ENCODE data around the gene ZNF445.

The ZNF445 gene

DNA sequence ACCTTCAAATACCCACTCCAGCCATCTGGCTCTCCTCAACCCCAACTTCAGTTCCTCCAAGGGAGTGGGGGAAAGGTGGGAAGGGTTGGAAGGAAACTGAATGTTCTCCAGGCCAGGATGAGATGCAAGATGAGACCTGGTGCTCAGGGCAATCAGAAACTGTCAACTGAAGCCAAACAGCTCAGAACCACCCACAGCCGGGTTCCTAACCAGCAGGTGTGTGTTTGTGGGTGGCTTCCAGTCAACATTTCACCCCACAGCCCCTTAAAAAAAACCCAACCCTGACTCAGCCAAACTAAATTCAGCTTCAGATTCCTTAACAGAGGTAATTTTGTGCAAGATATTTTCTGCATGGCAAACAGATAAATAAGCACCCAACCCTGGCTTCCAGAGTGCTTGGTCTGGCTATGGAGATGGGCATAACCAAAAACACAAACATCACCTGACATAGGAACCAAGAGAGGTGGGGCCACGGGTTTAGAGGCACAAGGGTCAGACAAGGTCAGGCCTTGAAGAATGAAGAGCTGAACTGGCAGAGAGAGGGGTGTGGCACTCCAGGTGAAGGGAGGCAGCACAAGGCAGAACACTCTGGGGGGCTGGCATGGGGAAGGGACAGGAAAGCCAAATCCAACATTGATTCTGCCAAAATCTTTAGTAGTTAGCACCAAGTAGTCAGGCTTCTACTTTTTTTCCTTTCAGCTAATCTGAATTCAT is 34.7 kb downstream of the ZNF445 start:
- Histone ChIP-seq H3K36me3 (replicated peaks) (peaks cover 35% of the 10 kb centered on the region), H3K4me1 (no peaks in the 10 kb centered on the region), H3K27me3 (ENCODE audit: low read depth) (no peaks in the 10 kb centered on the region), H3K9me3 (peaks cover 7% of the 10 kb centered on the region), H3K4me3 (no peak overlapping the region)
- in situ Hi-C loops (cut with MboI; ENCODE audit: low sequenced_read_pairs): no loop called here
- no peak for DNase-seq (ENCODE audit: low spot score in 2 of 2)

DNA sequence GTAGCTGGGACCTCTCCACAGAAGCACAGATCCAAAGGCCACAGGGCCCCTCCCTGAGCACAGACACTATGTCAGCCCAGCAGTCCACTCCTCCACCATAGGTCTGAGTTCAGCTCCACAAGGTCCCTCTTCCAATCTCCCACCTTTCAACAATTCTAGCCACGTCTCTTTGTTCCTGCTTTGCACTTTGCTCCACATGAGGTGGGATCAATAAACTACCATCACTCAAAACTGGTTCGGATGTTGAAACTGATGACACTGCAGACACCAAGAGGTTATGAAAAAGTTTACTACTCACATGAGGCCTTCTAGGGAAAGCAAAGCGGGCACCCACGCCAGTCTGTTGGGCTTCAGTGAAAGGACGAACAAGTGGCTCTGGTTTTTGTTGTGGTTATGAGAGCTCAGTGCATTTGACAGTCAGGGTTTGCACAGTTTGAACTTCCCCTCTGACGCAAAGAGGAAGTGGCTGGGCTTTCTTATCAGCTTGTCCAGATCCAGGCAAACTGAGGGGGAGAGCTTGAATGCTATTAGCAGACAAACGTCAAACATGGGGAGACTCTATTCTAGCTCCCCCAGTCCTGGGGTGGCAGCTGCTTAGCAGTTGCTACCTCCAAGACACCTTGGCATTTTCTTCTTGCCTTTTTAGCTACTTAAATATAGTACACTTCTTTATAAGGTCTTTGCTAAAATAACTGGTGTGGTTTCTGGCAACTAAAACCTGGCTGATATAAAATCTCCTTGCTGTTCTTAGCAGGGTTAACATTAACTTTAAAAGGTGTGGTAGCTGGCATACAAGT is 37.8 kb downstream of the ZNF445 start:
- Histone ChIP-seq H3K4me1 (no peaks in the 10 kb centered on the region; the same call in 1 of the 2 replicates), H3K36me3 (replicated peaks) (peaks cover 12% of the 10 kb centered on the region), H3K4me3 (no peak overlapping the region), H3K27me3 (ENCODE audit: low read depth) (no peaks in the 10 kb centered on the region), H3K9me3 (no peaks in the 10 kb centered on the region)
- in situ Hi-C loops (cut with MboI; ENCODE audit: low sequenced_read_pairs): no loop called here
- no peak for DNase-seq (ENCODE audit: low spot score in 2 of 2)

DNA sequence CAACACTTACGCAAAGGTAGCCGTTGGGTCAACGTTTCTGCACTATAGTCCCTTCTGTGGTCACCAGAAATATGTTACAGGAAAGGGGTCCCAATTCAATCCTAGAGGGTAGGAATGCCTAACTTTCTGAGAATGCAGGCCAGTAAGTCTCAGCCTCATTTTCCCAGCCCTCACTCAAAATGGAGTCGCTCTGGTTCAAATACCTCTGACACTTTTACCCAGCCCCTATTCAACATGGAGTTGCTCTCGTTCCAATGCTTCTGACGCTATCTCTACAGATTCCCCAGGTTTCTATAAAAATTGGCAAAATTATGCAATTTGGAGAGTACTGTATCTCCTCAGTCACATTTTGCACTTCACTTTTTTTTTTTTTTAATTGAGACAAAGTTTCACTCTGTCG is 39.7 kb downstream of the ZNF445 start:
- H3K4me1 ChIP-seq: no peaks in the 10 kb centered on the region; the same call in 1 of the 2 replicates
- H3K27me3 ChIP-seq (ENCODE audit: low read depth): no peaks in the 10 kb centered on the region
- peaks cover 10% of the 10 kb centered on the region for H3K36me3 ChIP-seq (replicated peaks)
- in situ Hi-C loops (cut with MboI; ENCODE audit: low sequenced_read_pairs): no loop called here
- DNase-seq (ENCODE audit: low spot score in 2 of 2): no peak
- H3K9me3 ChIP-seq: no peaks in the 10 kb centered on the region
- H3K4me3 ChIP-seq: no peak overlapping the region

DNA sequence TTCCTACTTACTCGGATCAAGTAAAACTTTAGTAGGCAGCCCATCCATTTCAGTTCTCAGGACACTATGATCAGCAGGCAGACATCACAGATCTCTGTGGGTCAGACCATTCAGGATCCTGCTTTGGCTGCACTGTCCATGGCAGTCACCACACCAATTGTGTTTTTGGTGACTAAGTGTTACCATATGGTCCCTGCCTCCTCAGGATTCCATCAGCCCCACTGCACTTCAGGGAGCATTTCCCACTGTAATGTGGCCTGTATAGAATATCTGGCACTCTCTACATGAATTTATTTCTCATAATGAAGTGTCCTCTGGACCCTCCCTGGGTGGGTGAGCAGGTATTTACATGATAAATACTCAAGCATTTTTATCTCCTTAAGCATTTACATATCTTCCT is 41.3 kb downstream of the ZNF445 start:
- H3K4me3 ChIP-seq: no peak overlapping the region
- DNase-seq (ENCODE audit: low spot score in 2 of 2): no peak

DNA sequence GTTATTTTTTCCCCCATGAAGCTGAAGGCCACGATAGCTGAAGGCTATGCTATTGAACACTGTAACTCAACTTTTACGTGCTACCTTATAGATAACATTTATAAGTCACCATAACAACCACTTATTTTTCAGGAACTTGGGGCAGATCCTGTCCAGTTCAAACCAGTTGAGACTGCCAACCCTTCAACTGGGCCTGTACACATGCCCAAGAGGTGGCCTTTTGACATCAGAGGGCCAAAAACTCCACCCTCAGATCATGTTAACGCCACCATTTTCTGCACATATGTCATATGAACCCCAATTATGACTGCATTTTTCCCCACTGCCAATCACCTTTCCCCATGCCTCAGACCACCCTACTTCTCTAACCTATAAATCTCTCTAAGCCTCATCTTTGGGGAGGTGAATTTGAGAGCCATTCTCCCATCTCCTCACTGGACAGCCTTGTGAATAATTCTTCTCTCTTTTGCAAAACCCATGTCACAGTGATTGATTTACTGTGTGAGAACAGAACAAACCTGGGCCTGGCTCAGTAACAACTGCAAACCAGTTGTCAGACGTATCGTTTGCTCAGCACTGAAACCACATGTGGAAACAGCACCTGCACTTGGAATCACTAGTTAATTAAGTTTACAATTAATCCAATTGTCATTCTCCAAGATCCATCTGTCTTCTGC is 42.5 kb downstream of the ZNF445 start:
- H3K27me3 ChIP-seq (ENCODE audit: low read depth): no peaks in the 10 kb centered on the region
- no peak overlapping the region for H3K4me3 ChIP-seq
- H3K9me3 ChIP-seq: no peaks in the 10 kb centered on the region
- DNase-seq (ENCODE audit: low spot score in 2 of 2): no peak
- no peaks in the 10 kb centered on the region; the same call in 1 of the 2 replicates for H3K4me1 ChIP-seq
- H3K36me3 ChIP-seq (replicated peaks): no peaks in the 10 kb centered on the region; the same call in 1 of the 2 replicates
- in situ Hi-C loops (cut with MboI; ENCODE audit: low sequenced_read_pairs): no loop called here

More for the DNA sequence above, 41.3 kb downstream of the ZNF445 start:
- Histone ChIP-seq H3K27me3 (ENCODE audit: low read depth) (no peaks in the 10 kb centered on the region), H3K36me3 (replicated peaks) (no peaks in the 10 kb centered on the region; the same call in 1 of the 2 replicates), H3K9me3 (no peaks in the 10 kb centered on the region), H3K4me1 (no peaks in the 10 kb centered on the region; the same call in 1 of the 2 replicates)
- in situ Hi-C loops (cut with MboI; ENCODE audit: low sequenced_read_pairs): no loop called here

DNA sequence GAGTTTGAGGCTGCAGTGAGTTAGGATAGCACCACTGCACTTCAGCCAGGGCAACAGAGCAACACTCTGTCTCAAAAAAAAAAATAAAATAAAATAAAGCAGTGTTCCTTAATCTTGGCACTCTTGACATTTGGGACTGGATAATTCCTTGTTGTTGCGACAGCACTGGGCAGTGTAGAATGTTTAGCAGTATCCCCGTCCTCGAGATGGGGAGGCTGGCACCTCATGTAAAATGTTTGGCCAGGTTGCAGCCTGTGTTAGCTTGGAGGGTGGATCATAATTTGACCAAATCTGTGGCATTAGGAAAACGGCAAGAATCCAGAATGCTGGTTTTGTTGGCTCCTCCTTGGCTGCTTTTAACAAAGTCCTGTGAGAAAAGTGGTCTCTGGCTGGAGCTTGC is 47.0 kb downstream of the ZNF445 start:
- in situ Hi-C loops (cut with MboI; ENCODE audit: low sequenced_read_pairs): no loop called here
- Histone ChIP-seq H3K9me3 (no peaks in the 10 kb centered on the region), H3K4me3 (no peak overlapping the region), H3K36me3 (replicated peaks) (no peaks in the 10 kb centered on the region), H3K27me3 (ENCODE audit: low read depth) (no peaks in the 10 kb centered on the region), H3K4me1 (no peaks in the 10 kb centered on the region)
- no peak for DNase-seq (ENCODE audit: low spot score in 2 of 2)

DNA sequence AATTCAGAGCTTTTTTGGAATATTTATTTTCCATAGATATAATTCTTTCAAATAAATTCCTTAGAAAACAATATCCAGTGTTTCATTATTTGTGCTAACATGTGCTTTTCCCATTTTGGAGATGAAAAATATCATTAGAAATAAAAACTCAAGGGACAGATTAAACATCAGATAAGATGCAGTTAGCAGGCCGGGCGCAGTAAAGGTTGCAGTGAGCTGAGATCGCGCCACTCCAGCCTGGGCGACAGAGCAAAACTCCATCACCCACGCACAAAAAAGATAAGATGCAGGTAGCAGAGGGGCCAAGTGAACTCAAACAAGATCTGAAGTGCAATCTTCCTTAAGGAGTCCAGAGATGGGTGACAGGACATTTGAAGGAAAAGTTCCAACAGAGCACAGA is 48.0 kb downstream of the ZNF445 start:
- Histone ChIP-seq H3K27me3 (ENCODE audit: low read depth) (no peaks in the 10 kb centered on the region), H3K36me3 (replicated peaks) (no peaks in the 10 kb centered on the region), H3K4me1 (no peaks in the 10 kb centered on the region), H3K9me3 (no peaks in the 10 kb centered on the region), H3K4me3 (no peak overlapping the region)
- in situ Hi-C loops (cut with MboI; ENCODE audit: low sequenced_read_pairs): no loop called here
- DNase-seq (ENCODE audit: low spot score in 2 of 2): no peak

DNA sequence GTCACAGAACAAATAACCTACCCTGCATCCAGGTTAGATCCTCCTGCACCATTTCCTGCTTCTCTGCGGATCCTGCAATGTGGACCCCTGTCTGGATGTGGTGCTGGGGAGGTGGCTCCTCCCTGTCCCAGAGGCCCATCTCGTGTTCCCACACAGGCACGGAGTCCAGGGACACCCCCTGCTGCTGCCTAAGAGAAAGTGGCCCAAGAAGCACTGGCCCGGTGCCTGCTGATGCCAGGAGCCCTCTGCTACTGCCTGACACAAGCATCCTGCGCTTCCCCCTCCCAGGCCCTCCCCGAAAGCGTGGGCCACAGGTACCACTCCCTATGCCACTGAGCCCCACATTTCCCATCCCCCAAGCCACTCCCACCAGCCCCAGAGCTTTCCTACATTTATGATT is 48.6 kb downstream of the ZNF445 start:
- in situ Hi-C loops (cut with MboI; ENCODE audit: low sequenced_read_pairs): no loop called here
- DNase-seq (ENCODE audit: low spot score in 2 of 2): no peak
- H3K4me3 ChIP-seq: no peak overlapping the region
- no peaks in the 10 kb centered on the region for H3K9me3 ChIP-seq
- no peaks in the 10 kb centered on the region for H3K27me3 ChIP-seq (ENCODE audit: low read depth)
- H3K36me3 ChIP-seq (replicated peaks): no peaks in the 10 kb centered on the region
- H3K4me1 ChIP-seq: no peaks in the 10 kb centered on the region

DNA sequence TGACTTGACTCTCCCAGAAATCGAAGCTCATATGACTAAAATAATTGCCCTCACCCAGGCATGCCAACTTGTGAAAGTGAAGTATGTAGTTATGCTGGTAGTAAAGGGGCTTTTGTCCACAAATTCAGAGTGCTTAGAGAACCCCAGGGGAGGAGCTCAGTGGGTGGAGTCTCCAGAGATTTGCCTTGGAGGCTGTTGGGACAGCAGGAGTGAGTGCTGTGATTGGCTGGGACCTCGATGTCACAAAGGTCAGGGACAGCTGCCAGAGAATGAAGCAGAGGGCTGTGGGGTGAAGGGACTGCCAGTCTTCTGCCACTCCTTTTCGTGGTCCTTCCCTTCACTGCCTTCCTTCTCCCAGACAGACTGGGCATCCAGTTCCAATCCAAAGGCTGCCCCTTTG is 49.8 kb downstream of the ZNF445 start:
- Histone ChIP-seq H3K4me1 (no peaks in the 10 kb centered on the region), H3K9me3 (no peaks in the 10 kb centered on the region), H3K27me3 (ENCODE audit: low read depth) (no peaks in the 10 kb centered on the region), H3K4me3 (no peak overlapping the region), H3K36me3 (replicated peaks) (no peaks in the 10 kb centered on the region)
- in situ Hi-C loops (cut with MboI; ENCODE audit: low sequenced_read_pairs): no loop called here
- DNase-seq (ENCODE audit: low spot score in 2 of 2): no peak

DNA sequence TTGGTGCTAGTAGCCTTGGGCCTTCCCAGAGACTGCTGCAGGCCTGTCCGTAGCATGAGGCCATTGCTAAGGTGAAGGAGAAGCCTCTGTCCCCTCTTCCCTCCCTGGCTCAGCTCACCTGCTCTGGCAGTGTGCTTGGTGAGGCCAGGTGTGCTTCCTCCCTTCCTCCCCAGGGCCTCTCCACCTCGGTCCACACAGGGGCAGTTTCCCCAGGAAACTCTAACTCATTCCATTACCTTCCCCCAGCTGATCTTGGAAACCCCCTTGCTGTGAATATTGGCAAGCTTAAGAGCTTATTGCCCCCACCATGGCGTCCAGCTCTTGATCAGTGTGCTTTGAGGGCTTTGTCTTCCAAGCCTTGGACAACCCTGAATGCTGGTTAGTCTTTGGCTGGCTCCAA is 52.7 kb downstream of the ZNF445 start:
- in situ Hi-C loops (cut with MboI; ENCODE audit: low sequenced_read_pairs): no loop called here
- Histone ChIP-seq H3K36me3 (replicated peaks) (no peaks in the 10 kb centered on the region), H3K4me1 (no peaks in the 10 kb centered on the region), H3K4me3 (no peak overlapping the region), H3K27me3 (ENCODE audit: low read depth) (no peaks in the 10 kb centered on the region), H3K9me3 (no peaks in the 10 kb centered on the region)
- DNase-seq (ENCODE audit: low spot score in 2 of 2): no peak

DNA sequence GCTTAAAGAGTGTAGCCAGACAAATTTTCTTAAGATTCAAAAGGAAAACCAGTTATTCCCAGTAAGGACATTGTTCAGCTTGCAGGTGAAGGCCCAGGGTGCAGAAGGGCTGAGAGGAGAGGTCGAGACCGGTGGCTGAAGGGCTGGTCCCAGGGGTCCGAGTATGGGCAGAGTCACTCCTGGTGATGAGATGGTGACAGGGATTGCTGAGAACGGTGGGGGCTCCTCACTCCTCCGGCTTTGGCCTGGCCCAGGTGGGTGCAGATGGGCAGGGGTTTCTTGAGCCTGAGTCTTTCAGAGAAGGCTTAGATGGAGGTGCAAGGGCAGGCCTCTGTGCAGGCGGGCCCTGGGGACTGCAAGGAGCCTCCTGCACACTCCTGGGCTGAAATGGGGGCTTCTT is 56.2 kb downstream of the ZNF445 start:
- no peak overlapping the region for H3K4me3 ChIP-seq
- no peaks in the 10 kb centered on the region for H3K9me3 ChIP-seq
- H3K36me3 ChIP-seq (replicated peaks): no peaks in the 10 kb centered on the region
- no peak for DNase-seq (ENCODE audit: low spot score in 2 of 2)
- in situ Hi-C loops (cut with MboI; ENCODE audit: low sequenced_read_pairs): no loop called here
- no peaks in the 10 kb centered on the region for H3K4me1 ChIP-seq
- no peaks in the 10 kb centered on the region for H3K27me3 ChIP-seq (ENCODE audit: low read depth)

DNA sequence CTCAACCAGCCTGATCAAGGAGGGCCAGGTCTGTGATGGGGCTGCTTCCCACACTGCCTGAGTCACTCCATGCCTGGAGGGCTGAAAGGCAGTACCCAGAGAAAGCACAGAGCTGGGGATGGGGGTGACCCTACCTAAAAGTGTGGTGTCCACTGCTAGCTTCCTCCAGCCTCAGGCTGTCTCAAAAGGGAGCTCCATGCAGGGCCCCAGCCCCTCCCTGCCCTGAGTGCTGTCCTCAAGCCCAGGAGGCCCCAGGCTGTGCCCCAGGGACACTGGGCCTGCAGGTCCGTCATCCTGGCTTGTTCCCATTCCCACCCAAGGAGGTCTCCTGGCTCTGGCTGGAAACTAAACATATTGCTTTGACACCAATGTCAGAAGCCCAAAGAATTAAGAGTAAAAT is 56.8 kb downstream of the ZNF445 start:
- DNase-seq (ENCODE audit: low spot score in 2 of 2): no peak
- no peaks in the 10 kb centered on the region for H3K4me1 ChIP-seq
- H3K9me3 ChIP-seq: no peaks in the 10 kb centered on the region
- in situ Hi-C loops (cut with MboI; ENCODE audit: low sequenced_read_pairs): no loop called here
- H3K4me3 ChIP-seq: no peak overlapping the region
- no peaks in the 10 kb centered on the region for H3K27me3 ChIP-seq (ENCODE audit: low read depth)
- H3K36me3 ChIP-seq (replicated peaks): no peaks in the 10 kb centered on the region

DNA sequence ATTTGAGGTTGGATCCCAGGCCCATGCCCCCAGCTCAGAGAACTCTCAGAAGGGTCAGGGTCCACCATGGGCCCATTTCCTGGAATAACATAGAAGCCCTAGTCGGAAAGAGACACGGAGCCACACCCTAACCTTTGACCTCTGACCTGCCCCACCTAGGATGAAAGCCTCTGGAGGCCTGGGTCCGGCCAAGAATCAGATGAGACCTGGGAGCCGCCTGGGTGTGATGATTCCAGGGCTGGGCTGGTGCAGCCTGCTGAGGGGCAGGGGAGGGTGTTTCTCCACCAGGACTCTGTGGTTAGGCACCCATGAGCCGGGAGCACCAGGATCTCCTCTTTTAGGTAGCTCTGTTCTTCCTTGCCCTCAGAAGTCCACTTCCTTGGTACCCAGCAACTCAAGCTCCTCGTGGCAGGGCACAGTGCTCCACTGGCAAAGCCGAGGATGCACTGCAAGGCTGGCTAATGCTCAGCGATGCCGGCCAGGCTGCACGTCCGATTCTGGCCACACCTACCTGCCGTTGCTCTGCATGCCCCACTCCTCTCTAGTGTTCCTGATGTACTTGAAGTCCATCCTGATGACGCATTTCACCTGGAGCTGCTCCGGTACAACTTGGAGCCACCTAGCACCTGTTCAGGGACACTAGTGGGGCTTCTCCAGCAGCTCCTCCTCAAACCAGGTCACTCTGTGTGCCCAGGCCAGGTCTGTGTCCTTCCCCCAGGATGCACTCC is 57.4 kb downstream of the ZNF445 start:
- no peaks in the 10 kb centered on the region for H3K4me1 ChIP-seq
- H3K36me3 ChIP-seq (replicated peaks): no peaks in the 10 kb centered on the region
- H3K9me3 ChIP-seq: no peaks in the 10 kb centered on the region
- in situ Hi-C loops (cut with MboI; ENCODE audit: low sequenced_read_pairs): no loop called here
- H3K4me3 ChIP-seq: no peak overlapping the region
- no peaks in the 10 kb centered on the region for H3K27me3 ChIP-seq (ENCODE audit: low read depth)
- DNase-seq (ENCODE audit: low spot score in 2 of 2): no peak

Data from HAP-1 (cell line).